A204.1 (cell line): Measurements from ENCODE around the gene PEAK1.
"Not testable (repeated sequence)": the region's sequence is repeated elsewhere in the genome, so short reads cannot be mapped to it uniquely, and the experiment has no call there.

Experiments
- FAIRE-seq: peaks from 2 replicates; lab custom pipeline; 2012; peaks lifted over from hg19 to GRCh38; lab: Jason Lieb, UNC

PEAK1 gene

GRCh38 chr15:77221708-77222107 lies 198.2 kb downstream of the PEAK1 start:
- FAIRE-seq = no peak

- no peak for FAIRE-seq
Observed at GRCh38 chr15:77221174-77221573, 198.7 kb downstream of the PEAK1 start.

GRCh38 chr15:77219841-77220240 lies 200.1 kb downstream of the PEAK1 start:
- peak; percentile 53 for FAIRE-seq

GRCh38 chr15:77209221-77209620 lies 210.7 kb downstream of the PEAK1 start:
- no peak for FAIRE-seq

GRCh38 chr15:77208241-77208640 lies 211.7 kb downstream of the PEAK1 start:
- FAIRE-seq = no peak

GRCh38 chr15:77201665-77202064 lies 218.2 kb downstream of the PEAK1 start:
- FAIRE-seq = no peak

- no peak for FAIRE-seq
Observed at GRCh38 chr15:77196381-77196780, 223.5 kb downstream of the PEAK1 start.

- no peak for FAIRE-seq
Observed at GRCh38 chr15:77195586-77195985, 224.3 kb downstream of the PEAK1 start.

- FAIRE-seq = no peak
Observed at GRCh38 chr15:77192451-77192850, 227.5 kb downstream of the PEAK1 start.

GRCh38 chr15:77191230-77191834 lies 228.6 kb downstream of the PEAK1 start:
- FAIRE-seq = no peak

GRCh38 chr15:77187751-77188464 lies 232.0 kb downstream of the PEAK1 start:
- FAIRE-seq = no peak

GRCh38 chr15:77186594-77187011 lies 233.3 kb downstream of the PEAK1 start:
- peak; percentile 23 for FAIRE-seq

- FAIRE-seq = no peak
Observed at GRCh38 chr15:77185242-77185785, 234.6 kb downstream of the PEAK1 start.

GRCh38 chr15:77184352-77184751 lies 235.6 kb downstream of the PEAK1 start:
- FAIRE-seq = not testable (repeated sequence)

- FAIRE-seq = no peak
Observed at GRCh38 chr15:77183066-77183465, 236.8 kb downstream of the PEAK1 start.

GRCh38 chr15:77181305-77182074 lies 238.4 kb downstream of the PEAK1 start:
- no peak for FAIRE-seq

GRCh38 chr15:77180757-77181156 lies 239.1 kb downstream of the PEAK1 start:
- FAIRE-seq = no peak

- no peak for FAIRE-seq
Observed at GRCh38 chr15:77180270-77180669, 239.6 kb downstream of the PEAK1 start.

- no peak for FAIRE-seq
Observed at GRCh38 chr15:77179541-77179998, 240.3 kb downstream of the PEAK1 start.

GRCh38 chr15:77178411-77178810 lies 241.5 kb downstream of the PEAK1 start:
- no peak for FAIRE-seq

GRCh38 chr15:77176148-77176547 lies 243.8 kb downstream of the PEAK1 start:
- not testable (repeated sequence) for FAIRE-seq

GRCh38 chr15:77173487-77173886 lies 246.4 kb downstream of the PEAK1 start:
- FAIRE-seq = no peak
